ENCODE results near the gene LITAF.

The LITAF gene

DNA sequence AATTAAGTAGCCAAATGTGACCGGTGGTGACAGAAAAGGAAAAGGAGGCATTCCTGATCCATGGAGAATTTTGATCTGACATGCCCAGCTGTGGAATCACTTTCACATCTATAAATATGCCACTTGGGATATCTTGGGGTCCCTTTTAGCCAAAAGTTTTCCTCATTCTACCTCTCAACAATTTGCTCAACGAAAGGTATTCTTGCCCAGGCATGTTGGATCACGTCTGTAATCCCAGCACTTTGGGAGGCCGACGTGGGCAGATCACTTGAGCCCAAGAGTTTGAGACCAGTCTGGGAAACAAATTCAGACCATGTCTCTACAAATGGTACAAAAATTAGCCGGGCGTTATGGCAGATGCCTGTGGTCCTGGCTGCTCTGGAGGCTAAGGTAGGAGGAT is 24.3 kb downstream of the LITAF start:
- TF ChIP-seq, protein P1, sequence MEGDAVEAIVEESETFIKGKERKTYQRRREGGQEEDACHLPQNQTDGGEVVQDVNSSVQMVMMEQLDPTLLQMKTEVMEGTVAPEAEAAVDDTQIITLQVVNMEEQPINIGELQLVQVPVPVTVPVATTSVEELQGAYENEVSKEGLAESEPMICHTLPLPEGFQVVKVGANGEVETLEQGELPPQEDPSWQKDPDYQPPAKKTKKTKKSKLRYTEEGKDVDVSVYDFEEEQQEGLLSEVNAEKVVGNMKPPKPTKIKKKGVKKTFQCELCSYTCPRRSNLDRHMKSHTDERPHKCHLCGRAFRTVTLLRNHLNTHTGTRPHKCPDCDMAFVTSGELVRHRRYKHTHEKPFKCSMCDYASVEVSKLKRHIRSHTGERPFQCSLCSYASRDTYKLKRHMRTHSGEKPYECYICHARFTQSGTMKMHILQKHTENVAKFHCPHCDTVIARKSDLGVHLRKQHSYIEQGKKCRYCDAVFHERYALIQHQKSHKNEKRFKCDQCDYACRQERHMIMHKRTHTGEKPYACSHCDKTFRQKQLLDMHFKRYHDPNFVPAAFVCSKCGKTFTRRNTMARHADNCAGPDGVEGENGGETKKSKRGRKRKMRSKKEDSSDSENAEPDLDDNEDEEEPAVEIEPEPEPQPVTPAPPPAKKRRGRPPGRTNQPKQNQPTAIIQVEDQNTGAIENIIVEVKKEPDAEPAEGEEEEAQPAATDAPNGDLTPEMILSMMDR (IDR thresholded peaks at IDR 0.05), result no peak

DNA sequence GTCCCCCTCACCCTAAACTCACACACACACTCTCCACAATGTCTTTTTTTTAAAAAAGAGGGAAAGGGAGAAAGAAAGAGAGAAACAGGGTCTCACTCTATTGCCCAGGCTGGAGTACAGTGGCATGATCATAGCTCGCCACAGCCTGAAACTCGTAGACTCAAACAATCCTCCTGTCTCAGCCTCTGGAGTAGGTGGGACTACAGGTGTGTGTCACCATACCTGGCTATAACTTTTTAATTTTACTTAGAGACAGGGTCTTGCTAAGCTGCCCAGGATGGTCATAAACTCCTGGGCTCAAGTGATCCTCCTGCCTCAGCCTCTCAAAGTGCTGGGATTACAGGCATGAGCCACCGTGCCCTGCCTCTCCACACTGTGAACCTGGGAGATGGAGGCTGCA is 24.9 kb downstream of the LITAF start:
- TF ChIP-seq, protein P1 (IDR thresholded peaks at IDR 0.05), result no peak

DNA sequence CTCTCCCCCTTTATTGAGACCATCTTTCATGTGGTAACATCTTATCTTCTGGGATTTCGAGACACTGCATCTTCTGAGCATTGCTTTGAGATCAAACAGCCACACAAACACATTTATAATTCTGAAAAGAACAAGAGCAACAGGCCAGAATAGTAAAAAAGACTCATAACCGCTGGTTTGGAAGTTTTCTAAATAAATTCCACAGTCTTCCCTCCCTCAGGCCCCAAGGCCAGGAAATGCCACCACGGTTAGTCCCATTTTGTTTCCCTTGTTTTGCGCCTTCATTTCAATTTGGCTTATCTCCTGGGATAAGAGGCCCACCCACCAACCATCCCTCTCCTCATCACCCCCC is 25.3 kb downstream of the LITAF start:
- TF ChIP-seq, protein P1 (IDR thresholded peaks at IDR 0.05), result no peak

DNA sequence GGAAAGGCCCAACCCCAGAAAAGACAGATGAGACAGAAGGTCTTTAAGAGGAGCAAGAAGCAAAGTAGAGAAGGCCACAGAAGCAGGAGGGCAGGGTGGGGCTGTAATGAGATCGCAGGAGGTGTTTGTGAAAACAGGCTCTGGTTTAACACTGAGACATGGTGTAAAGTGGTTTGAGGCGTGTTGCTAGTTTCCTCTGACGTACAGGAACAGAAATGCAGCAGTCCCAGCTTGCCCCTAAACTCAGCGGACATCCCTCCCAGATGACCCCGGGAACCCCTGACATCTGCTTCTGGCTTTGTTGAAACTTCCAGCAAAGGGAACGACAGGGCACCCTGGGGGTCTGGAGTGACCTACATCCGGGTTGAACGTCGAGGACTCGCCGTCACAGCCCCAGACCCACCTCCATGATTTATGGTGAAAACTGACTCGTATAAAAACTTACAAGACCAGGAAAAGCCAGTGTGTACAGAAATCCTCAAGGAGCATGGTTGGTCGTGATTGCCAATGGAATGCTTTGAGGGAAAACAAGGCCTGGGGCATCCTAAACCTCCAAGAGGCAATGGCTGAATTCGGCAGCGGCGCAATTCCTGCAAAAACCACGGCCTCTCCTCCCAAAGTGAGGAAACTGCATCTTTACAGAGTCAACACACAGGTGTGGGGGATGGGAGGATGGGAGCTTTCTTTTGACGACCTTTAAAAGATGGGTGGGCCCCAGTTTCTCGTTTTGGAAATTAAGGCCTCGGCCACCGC is 25.8 kb downstream of the LITAF start:
- TF ChIP-seq, protein P1 (IDR thresholded peaks at IDR 0.05), result no peak

DNA sequence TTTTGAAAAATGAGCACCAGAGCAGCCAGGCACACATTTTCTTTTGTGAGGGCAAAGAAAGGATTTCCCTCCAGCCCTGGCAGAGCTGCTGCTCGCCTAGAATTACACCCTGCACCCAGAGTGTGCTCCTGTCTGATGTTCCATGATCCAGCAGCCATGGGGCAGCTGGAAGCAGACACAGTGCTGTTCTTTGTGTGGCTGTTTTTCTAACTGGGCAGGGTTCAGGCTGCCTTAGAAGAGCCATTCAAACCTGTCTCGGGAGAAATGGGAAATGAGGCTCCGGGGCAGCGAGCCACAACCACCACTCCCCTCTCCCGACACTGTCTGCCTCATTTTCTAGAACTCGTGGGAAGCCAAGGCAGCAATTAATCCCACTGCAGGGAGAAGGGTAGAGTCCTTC is 28.9 kb downstream of the LITAF start:
- TF ChIP-seq, protein P1 (IDR thresholded peaks at IDR 0.05), result no peak

DNA sequence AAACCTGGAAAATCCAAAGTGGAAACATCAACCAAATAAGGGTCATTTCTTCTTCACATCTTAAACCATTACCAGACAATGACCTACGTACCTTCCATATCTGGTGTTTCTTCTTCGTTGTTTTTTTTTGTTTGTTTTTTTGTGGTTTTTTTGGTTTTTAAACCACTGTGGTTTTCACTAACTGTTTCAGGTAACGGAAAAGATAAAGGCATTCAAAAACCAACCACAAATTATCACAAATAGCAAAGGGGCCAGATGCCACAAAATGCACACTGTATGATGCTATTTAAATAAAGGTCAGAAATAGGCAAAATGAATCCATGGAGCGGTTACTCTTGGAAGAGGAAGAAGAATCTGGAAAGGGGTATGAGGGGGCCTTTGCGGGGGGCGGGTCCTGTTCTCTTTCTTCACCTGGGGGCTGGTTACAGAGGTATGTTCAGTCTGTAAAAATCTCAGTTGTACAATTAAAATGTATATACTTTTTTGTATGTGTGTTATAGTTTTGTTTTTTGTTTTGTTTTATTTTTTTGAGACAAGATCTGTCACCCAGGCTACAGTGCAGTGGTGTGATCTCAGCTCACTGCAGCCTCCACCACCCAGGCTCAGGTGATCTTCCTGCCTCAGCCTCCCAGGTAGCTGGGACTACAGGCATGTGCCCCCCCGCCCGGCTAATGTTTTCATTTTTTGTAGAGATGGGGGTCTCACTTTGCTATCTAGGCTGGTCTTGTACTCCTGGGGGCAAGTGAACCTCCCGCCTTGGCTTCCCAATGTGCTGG is 29.6 kb downstream of the LITAF start:
- TF ChIP-seq, protein P1 (IDR thresholded peaks at IDR 0.05), result no peak

DNA sequence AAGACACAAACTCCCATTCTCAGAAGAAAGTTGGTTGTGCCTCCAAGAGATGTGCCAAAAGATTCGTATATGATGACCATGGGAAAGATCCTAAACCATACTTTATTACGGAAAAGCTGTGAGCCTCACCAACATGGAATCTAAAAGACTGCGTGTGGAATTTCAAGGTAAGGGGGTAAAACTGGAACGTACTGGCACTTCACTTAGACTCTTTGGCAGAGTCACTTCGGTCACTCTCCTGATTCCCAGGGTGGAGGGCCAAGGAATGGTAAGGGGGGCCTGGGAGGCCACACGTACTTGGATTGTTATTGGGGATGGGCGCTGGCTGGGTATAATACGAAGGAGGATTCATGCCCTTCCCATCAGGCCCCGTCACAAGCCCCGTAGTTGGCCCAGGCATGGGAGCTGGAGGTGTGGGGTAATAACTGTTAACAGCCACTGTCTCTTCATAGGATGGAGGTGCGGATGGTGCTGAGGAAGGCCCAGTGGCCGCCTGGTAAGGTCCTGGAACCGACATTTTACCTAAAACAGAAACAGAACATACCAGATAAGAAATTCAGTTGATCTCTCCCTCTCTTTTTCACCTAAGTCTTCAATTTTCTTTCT is 30.4 kb downstream of the LITAF start:
- TF ChIP-seq, protein P1 (IDR thresholded peaks at IDR 0.05), result no peak

Measured in LNCAP (cell line).